GM21528 (cell line): Measurements from ENCODE around the gene BICDL2.
A peak's percentile ranks its signal among the peaks of the same experiment; 100 is the strongest.

Source experiments
- ATAC-seq: cut with Tn5 transposase; IDR thresholded peaks from one replicate; pipeline ENCODE4 v1.9.1; 2021; ENCODE audit warnings: mild to moderate bottlenecking, moderate library complexity; ENCODE audit not compliant: unreplicated experiment, low FRiP score

The BICDL2 gene

GRCh38 chr16:3026609-3027488 lies 9.9 kb downstream of the BICDL2 start:
- no peak for ATAC-seq

DNA sequence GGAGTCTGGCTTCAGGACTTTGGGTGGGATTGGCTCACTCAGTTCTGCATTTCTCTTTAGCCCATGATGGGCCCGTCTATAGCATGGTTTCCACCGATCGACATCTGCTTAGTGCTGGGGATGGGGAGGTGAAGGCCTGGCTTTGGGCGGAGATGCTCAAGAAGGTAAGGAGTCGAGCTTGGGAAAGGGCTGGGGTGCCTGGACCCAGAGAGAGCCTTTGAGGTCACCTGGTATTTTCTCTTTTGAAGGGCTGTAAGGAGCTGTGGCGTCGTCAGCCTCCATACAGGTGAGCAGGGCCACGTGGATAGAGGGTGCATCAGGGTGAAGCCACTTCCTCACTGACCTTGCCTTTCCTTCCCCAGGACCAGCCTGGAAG lies 10.8 kb downstream of the BICDL2 start:
- ATAC-seq, result no peak

DNA sequence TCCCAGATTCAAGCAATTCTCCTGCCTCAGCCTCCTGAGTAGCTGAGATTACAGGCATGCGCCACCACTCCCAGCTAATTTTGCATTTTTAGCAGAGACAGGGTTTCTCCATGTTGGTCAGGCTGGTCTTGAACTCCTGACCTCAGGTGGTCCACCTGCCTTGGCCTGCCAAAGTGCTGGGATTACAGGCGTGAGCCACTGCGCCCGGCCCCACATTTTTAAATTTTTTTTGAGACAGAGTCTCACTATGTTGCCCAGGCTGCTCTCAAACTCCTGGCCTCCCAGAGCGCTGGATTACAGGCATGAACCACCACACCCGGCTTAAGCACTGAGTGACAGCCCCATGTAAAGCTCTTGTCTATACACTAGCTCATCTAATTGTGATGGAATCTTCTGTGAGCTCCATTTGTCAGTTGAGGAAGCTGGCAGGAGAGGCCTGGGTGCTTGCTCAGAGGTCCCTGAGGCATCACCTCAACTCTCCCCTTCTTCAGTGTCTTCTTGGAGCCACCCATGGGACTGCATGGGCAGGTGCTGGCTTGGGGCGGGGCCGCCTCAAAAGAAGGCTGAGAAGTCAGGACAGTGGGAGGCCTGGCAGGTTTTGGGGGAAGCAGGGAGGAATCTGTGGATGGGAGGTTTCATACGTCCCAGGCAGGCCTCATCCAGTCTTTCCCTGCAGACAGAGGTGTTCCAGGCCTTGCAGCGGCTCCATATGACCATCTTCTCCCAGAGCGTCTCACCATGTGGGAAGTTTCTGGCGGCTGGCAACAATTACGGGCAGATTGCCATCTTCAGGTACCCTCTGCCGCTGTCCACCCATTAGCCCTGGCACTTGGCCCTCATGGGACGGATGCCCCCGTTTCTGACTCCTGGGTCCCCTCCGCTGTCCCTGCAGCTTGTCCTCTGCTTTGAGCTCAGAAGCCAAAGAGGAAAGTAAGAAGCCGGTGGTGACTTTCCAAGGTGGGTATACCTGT lies 11.4 kb downstream of the BICDL2 start:
- ATAC-seq, result no peak

GRCh38 chr16:3023669-3024478 lies 12.9 kb downstream of the BICDL2 start, which contains the start of the genes HCFC1R1 and THOC6:
Gene HCFC1R1 (minus strand): TSS chr16:3023942. CDS start chr16:3023941, 1 bp downstream.
Gene THOC6 (plus strand): TSS chr16:3024035. CDS start chr16:3024327, 292 bp downstream.
- ATAC-seq, result peak; percentile 74

GRCh38 chr16:3023415-3023668 lies 13.4 kb downstream of the BICDL2 start:
- no peak for ATAC-seq

DNA sequence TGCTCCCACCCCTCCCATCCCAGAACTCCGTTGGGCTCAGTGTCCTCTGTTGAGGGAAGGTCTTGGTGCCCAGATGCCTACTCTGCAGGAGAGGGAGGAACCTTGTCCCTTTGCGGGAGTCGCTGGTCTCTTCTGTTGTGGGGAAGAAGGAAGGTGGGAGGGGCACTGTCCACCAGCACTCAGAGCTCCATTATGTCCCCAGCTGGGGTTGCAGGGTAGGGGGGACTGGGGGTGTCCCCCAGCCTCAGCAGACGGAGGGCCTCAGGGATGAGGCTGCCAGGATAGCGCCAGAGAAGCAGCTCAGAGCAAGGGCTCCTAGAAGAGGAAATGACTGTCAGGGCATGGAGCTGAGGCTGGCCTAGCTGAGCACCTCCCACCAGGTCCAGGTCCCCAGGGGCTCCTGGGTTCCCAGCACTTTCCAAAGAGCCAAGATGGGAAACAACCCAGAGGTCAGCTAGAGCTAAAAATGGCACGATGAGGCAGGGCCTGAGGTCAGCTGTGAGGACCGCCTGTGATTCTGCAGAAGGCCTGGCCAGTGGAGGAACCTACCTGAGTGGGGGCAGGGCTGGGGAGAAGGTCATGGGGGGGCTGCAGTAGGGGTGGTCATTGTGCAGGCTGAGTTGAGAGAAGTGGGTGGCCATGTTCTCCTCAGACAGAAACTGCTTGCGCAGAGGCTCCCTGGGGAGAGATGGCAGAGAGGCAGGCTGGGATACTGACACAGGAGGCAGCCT lies 13.9 kb downstream of the BICDL2 start:
- ATAC-seq, result no peak

DNA sequence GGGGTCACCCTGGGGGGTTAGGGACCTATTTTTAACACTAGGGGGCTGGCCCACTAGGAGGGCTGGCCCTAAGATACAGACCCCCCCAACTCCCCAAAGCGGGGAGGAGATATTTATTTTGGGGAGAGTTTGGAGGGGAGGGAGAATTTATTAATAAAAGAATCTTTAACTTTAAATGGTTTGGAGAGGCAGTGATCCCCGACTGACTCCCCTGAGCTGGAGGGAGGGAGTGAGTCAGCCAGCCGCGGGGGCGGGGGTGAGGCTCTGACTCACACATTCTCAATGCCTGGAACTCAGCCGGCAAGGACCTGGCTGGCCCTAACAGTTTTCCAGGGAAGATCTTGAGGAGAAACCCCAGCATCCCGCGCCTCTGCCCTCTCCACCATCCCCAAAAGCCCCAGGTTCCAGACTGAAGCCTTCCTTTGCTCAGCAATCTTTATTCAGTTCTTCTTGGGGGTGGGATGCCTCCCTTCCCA lies 14.5 kb downstream of the BICDL2 start:
- ATAC-seq, result no peak

DNA sequence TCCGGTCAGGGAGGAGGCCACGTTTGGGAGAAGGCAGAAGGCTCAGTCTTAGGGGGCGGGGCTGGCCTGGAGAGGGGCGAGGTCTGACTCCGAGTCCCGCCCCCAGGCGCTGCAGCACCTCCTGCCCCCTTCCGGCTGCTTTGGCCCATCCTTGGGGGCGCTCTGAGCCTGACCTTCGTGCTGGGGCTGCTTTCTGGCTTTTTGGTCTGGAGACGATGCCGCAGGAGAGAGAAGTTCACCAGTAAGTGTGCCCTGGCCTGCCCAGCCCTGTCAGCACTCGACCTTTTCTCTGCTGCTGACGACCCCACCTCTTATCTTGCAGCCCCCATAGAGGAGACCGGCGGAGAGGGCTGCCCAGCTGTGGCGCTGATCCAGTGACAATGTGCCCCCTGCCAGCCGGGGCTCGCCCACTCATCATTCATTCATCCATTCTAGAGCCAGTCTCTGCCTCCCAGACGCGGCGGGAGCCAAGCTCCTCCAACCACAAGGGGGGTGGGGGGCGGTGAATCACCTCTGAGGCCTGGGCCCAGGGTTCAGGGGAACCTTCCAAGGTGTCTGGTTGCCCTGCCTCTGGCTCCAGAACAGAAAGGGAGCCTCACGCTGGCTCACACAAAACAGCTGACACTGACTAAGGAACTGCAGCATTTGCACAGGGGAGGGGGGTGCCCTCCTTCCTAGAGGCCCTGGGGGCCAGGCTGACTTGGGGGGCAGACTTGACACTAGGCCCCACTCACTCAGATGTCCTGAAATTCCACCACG lies 15.1 kb downstream of the BICDL2 start:
- ATAC-seq, result no peak

DNA sequence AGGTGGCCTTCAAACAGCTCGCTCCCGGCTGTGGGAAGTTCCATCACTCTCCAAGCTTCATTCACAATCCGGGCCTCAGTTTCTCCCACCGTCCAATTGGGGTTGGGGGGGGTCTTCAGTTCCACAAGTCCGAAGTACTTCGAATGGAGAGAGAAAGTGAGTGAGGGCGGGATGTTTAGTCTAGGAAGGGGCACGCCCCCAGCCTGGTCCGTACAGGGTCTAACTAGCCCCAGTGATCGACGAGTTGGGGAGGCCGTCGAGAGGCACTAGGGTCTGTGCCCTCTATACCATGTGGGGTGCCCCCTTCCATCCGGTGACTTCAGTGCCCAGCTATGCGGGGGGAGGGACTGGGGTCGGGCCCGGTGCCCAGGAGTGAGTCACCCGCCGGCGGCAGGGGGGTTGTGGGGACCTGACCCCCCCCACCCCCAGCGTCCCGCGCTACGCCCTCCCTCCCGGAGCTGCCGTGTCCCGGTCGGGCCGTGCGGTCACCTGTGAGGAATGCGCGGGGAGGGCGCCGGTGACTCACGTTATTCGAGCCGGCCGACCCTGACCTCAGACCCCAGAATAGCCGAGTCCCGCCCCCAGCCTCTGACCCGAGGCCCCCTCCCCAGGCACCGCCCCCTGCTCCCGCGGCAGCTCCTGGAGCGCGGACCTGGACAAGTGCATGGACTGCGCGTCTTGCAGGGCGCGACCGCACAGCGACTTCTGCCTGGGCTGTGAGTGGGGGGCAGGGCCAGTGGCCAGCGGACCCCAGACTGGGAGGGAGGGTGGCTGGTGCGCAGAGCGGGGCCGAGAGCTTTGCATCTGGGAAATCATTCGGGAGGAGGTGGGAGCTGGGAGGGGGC lies 15.9 kb downstream of the BICDL2 start:
- no peak for ATAC-seq

GRCh38 chr16:3020247-3020603 lies 16.5 kb downstream of the BICDL2 start, which contains the start of gene TNFRSF12A:
Gene TNFRSF12A (plus strand): TSS chr16:3020368. CDS start chr16:3020398, 30 bp downstream.
- no peak for ATAC-seq

DNA sequence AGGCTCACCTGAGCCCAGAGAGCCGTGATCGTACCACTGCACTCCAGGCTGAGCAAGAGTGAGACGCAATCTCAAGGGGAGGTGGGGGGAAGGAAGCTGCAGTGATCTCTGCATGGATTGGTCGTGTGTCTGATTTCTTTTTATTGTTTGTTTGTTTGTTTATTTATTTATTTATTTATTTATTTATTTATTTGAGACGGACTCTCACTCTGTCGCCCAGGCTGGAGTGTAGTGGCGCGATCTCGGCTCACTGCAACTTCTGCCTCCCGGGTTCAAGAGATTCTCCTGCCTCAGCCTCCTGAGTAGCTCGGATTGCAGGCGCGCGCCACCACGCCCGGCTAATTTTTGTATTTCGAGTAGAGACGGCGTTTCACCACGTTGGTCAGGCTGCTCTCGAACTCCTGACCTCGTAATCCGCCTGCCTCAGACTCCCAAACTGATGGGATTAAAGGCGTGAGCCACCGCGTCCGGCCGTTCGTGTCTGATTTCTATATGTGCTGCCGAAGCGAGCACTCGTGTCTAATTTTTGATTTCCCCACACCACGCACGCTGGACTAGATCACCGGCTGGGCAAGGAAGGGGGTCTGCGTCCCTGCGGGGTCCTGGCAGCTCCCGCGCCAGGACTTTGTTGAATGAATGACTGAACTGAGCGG lies 17.0 kb downstream of the BICDL2 start:
- ATAC-seq, result no peak

DNA sequence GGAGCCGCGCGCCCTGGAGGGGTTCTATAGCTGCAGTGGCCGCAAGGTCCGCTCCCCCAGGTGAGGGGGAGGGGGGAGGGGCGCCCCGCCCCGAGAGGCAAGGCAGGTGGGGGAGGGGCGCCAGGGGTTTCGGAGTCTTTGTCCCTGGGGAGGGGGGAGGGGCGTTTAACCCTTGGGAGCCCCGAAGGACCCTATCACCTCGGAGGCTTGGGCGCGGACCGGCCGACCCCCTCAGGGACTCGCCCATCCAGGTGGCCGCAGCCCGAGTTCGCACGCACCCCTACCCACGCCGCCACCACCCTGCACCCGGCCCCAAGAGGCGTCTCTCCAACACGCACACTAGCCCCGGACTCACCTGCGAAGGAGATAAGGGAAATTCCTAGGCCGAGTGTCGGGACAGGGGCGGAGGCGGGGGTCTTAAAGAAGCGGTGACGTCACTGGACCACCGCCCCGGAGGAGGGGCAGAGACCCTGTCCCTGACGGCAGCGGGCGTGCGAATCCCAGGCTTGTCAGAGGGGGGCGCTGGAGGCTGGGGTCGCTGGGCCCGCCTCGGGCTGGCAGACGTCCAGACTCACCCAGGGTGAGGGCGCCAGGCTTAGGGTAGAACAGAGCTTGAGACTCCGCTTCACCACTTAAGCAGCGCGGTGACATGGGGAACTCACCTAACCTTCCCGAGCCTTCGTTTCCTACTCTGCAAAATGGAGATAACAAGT lies 18.8 kb downstream of the BICDL2 start, which contains the start of gene CLDN6:
Gene CLDN6 (minus strand): TSS at position 390 of the 713 bp plus-strand sequence. CDS start 2,162 bp downstream, outside the sequence.
- ATAC-seq, result no peak

GRCh38 chr16:3017344-3017743 lies 19.4 kb downstream of the BICDL2 start:
- no peak for ATAC-seq

DNA sequence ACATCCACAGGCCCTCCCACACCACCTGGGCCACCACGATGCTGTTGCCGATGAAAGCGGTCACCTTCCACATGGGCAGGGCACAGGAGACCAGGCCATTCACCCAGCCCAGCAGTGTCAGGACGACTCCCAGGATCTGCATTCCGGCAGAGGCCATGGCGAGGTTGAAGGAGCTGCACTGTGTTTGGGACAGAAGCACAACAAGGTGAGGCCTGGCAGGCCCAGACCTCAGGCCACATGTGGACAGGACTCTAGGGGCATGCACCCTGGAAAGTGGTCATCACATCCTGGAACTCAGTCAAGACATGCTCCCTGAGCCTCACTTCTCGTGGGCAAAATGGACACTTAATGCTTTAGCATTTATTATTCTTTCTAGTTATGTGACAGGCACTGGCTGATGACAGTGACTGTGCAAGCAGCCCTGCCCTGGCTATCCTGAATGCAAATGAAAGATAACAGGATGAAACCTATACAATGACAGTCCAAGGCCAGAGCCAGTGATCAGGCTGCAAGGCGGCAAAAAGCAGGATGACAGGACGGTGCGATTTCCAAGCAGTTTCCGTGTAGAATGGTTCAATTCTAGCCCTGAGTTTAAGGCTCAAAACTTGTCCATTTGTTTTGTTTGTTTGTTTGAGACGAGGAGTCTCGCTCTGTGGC lies 20.8 kb downstream of the BICDL2 start:
- no peak for ATAC-seq

GRCh38 chr16:3014971-3015370 lies 21.8 kb downstream of the BICDL2 start:
- ATAC-seq, result no peak

DNA sequence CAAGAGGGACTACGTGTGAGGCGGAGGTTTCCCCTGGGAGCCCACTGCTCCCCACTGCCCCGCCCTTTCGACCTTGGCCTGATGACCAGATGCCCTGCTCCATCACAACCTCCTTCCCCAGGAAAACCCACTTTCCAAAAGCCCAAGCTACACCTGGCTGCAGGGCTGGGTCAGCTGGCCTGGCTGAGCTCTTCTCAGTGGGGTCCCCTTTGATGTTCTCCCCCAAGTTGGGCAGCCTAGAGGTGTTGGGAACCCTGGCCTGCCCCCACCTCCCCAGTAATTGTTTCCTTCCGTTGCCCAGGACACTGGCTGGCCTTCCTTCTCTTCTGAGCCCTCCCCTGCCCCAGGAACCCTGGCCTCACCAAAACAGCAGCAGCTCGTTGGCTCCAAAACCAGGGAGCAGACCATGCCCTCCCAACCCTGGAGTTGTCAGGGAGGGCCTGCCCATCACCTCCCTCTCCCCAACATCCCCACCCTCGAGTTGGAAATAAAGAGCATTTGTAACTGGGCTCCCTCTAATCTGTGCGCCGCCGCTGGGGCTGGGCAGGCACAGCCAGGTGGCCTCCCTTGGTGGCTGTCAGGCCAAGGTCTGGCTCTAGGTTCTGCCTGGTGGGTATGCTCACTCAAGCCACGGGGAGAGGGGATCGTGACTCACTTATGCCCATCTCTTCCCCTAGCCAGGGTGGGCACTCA lies 22.6 kb downstream of the BICDL2 start:
- no peak for ATAC-seq
